Kidney (tissue), 22 donors: Measurements from ENCODE around the gene AR. TPM values are rescaled to one million over a fixed set of nuclear protein-coding genes. Genes with fewer than 3 reads are reported as not detected.
A peak's percentile ranks its signal among the peaks of the same experiment; 100 is the strongest.

Experiments
- DNase-seq, 5 donors: peaks; one replicate each; pipeline ENCODE4 v3.0.0-alpha.2; 2013 to 2020
- FAIRE-seq: peaks from 2 replicates; lab custom pipeline; 2012; peaks lifted over from hg19 to GRCh38; lab: Jason Lieb, UNC
- H3K27ac ChIP-seq, 2 donors: one replicate each; pipeline ENCODE4 v1.7.0; 2013; ENCODE audit warnings: low read depth in 2 of 2, low read length in 2 of 2, inconsistent platforms in 1 of 2
- H3K27me3 ChIP-seq: one replicate; pipeline ENCODE4 v1.7.1; 2013; ENCODE audit warnings: low read length, inconsistent platforms; ENCODE audit not compliant: control insufficient read depth, insufficient read depth
- H3K36me3 ChIP-seq, 3 donors: one replicate each; pipeline versions ENCODE4 v1.7.0 to v1.7.1; 2013; ENCODE audit warnings: low read length in 3 of 3, control low read depth in 1 of 3, inconsistent platforms in 1 of 3; ENCODE audit not compliant: insufficient read depth in 3 of 3, control insufficient read depth in 2 of 3
- H3K4me1 ChIP-seq, 3 donors: one replicate each; pipeline versions ENCODE4 v1.7.0 to v1.7.1; 2013; ENCODE audit warnings: low read length in 3 of 3, inconsistent platforms in 1 of 3, low read depth in 1 of 3; ENCODE audit not compliant: control insufficient read depth in 2 of 3, insufficient read depth in 2 of 3
- H3K4me3 ChIP-seq, 3 donors: one replicate each; pipeline versions ENCODE4 v1.7.0 to v1.8.1; 2013; ENCODE audit warnings: low read length in 3 of 3, control low read depth in 1 of 3, inconsistent platforms in 1 of 3
- H3K9ac ChIP-seq, 3 donors: one replicate each; pipeline versions ENCODE4 v1.7.0 to v1.7.1; 2013; ENCODE audit warnings: low read length in 3 of 3, control low read depth in 1 of 3, inconsistent platforms in 1 of 3
- H3K9me3 ChIP-seq, 3 donors: one replicate each; pipeline versions ENCODE4 v1.7.0 to v1.7.1; 2013; ENCODE audit warnings: low read length in 3 of 3, control low read depth in 1 of 3, inconsistent platforms in 1 of 3; ENCODE audit not compliant: control insufficient read depth in 2 of 3, insufficient read depth in 1 of 3
- intact Hi-C: fragments of 100-400 bp; cut with DNase I; formaldehyde crosslinking; loops from one replicate; pipeline ENCODE4 v1.11.1; 2022
- long read RNA-seq, 10 donors: library from polyadenylated mRNA in 1 of 10; unstranded in 1 of 10; transcript quantifications; one replicate each; pipeline ENCODE4 v2.0.0 and lab custom pipeline, GENCODE V29; 2021 to 2026
- polyA plus RNA-seq: library from polyadenylated mRNA; stranded (reverse); fragments of 350-450 nt; fragmentation: Illumina TruSeq; extraction: RNeasy Lipid Tissue Mini Kit (QIAGEN cat#74804); gene quantifications from one replicate; pipeline ENCODE4 v1.2.3, GENCODE V29; 2014; ENCODE audit warnings: low read depth, low replicate concordance; ENCODE audit not compliant: insufficient read depth
- total RNA-seq: library from RNA; stranded (reverse); fragmentation: NEBNext Ultra II Directional; extraction: Animal tissue kit (Norgen Biotek cat#: 25700); gene quantifications from one replicate; pipeline ENCODE4 v1.2.1, GENCODE V29; 2021
- TF ChIP-seq, protein P1 (sequence below): IDR thresholded peaks from 3 replicates; pipeline ENCODE4 v1.5.1; 2012; ENCODE audit warnings: mild to moderate bottlenecking, moderate library complexity, borderline replicate concordance; ENCODE audit not compliant: insufficient read depth; ENCODE audit errors: extremely low read depth
- donor health status: control.
- donor health status: control.
- donor health status: control.
- donor health status: control.
- donor health status: control.
- donor health status: DM: yes; HTN: yes; CAD: no.
- donor health status: Normal renal cell carcinoma (clear cell type).

AR gene, protein sequence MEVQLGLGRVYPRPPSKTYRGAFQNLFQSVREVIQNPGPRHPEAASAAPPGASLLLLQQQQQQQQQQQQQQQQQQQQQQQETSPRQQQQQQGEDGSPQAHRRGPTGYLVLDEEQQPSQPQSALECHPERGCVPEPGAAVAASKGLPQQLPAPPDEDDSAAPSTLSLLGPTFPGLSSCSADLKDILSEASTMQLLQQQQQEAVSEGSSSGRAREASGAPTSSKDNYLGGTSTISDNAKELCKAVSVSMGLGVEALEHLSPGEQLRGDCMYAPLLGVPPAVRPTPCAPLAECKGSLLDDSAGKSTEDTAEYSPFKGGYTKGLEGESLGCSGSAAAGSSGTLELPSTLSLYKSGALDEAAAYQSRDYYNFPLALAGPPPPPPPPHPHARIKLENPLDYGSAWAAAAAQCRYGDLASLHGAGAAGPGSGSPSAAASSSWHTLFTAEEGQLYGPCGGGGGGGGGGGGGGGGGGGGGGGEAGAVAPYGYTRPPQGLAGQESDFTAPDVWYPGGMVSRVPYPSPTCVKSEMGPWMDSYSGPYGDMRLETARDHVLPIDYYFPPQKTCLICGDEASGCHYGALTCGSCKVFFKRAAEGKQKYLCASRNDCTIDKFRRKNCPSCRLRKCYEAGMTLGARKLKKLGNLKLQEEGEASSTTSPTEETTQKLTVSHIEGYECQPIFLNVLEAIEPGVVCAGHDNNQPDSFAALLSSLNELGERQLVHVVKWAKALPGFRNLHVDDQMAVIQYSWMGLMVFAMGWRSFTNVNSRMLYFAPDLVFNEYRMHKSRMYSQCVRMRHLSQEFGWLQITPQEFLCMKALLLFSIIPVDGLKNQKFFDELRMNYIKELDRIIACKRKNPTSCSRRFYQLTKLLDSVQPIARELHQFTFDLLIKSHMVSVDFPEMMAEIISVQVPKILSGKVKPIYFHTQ
- total RNA-seq (13.6 TPM), polyA plus RNA-seq (1.6 TPM)
- long read RNA-seq, donor 1, full-length matches to known transcripts = 1 of 1 reads
- long read RNA-seq, donor 1, partial matches to known transcripts = 0 of 1 reads
- long read RNA-seq, donor 1, other reads (novel, unspliced or antisense) = 0 of 1 reads
- long read RNA-seq, donor 2 = 0 reads
- long read RNA-seq, donor 3, full-length matches to known transcripts = 1 of 1 reads
- long read RNA-seq, donor 3, partial matches to known transcripts = 0 of 1 reads
- long read RNA-seq, donor 3, other reads (novel, unspliced or antisense) = 0 of 1 reads
- long read RNA-seq, donor 4 = 0 reads
- long read RNA-seq, donor 5 = 0 reads
- long read RNA-seq, donor 6 = 0 reads
- long read RNA-seq, donor 7, partial matches to known transcripts = 0 of 7 reads
- long read RNA-seq, donor 7, other reads (novel, unspliced or antisense) = 7 of 7 reads
- long read RNA-seq, donor 8 = 0 reads
- long read RNA-seq, donor 9 = 0 reads
- long read RNA-seq, donor 10 = 0 reads

DNA sequence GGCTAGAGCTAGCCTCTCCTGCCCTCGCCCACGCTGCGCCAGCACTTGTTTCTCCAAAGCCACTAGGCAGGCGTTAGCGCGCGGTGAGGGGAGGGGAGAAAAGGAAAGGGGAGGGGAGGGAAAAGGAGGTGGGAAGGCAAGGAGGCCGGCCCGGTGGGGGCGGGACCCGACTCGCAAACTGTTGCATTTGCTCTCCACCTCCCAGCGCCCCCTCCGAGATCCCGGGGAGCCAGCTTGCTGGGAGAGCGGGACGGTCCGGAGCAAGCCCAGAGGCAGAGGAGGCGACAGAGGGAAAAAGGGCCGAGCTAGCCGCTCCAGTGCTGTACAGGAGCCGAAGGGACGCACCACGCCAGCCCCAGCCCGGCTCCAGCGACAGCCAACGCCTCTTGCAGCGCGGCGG, at the start of gene AR:
AR (plus strand) TSS at position 204 of the 400 bp plus-strand sequence. CDS start 1,126 bp downstream, outside the sequence.
- peak within 1 kb of the TSS in 1 of 3 donors; percentile 46 for H3K9ac ChIP-seq

DNA sequence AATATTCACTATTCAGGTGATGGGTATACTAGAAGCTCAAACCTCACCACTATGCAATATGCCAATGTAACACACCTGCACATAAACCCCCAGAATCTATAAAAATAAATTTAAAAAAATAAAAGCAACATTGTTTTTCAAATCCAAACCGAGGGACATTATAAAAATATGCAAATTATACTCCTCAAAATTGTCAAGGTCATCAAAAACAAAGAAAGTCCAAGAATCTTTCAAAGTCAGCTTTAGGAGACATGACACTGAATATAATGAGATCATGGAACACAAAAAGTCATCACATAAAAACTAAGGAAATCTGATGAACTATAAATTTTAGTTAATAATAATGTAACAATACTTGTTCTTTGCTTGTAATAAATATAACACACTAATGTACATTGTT, 43.2 kb upstream of the AR start:
- no peaks in the 10 kb centered on the region for H3K4me1 ChIP-seq
- no peaks in the 10 kb centered on the region for H3K27me3 ChIP-seq
- TF ChIP-seq, protein P1, sequence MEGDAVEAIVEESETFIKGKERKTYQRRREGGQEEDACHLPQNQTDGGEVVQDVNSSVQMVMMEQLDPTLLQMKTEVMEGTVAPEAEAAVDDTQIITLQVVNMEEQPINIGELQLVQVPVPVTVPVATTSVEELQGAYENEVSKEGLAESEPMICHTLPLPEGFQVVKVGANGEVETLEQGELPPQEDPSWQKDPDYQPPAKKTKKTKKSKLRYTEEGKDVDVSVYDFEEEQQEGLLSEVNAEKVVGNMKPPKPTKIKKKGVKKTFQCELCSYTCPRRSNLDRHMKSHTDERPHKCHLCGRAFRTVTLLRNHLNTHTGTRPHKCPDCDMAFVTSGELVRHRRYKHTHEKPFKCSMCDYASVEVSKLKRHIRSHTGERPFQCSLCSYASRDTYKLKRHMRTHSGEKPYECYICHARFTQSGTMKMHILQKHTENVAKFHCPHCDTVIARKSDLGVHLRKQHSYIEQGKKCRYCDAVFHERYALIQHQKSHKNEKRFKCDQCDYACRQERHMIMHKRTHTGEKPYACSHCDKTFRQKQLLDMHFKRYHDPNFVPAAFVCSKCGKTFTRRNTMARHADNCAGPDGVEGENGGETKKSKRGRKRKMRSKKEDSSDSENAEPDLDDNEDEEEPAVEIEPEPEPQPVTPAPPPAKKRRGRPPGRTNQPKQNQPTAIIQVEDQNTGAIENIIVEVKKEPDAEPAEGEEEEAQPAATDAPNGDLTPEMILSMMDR = no peak
- DNase-seq = no peak
- H3K9ac ChIP-seq = no peak overlapping the region
- no peak overlapping the region for H3K4me3 ChIP-seq
- intact Hi-C loops = no loop called here
- H3K27ac ChIP-seq = no peak overlapping the region
- peak; percentile 73 for FAIRE-seq
- no peaks in the 10 kb centered on the region for H3K9me3 ChIP-seq
- H3K36me3 ChIP-seq = no peaks in the 10 kb centered on the region

More for the DNA sequence above, at the start of gene AR:
- H3K9me3 ChIP-seq = no peaks in the 10 kb centered on the region
- intact Hi-C loops = no loop called here
- H3K27me3 ChIP-seq = peaks cover 12% of the 10 kb centered on the region
- peak within 1 kb of the TSS; percentile 3 to 71 (median 61) for H3K4me3 ChIP-seq
- TF ChIP-seq, protein P1 = no peak
- DNase-seq = peak; percentile 46 to 88 (median 65)
- no peaks in the 10 kb centered on the region for H3K36me3 ChIP-seq
- FAIRE-seq = no peak
- no peaks in the 10 kb centered on the region for H3K4me1 ChIP-seq
- H3K27ac ChIP-seq = peak within 1 kb of the TSS in 1 of 2 donors; percentile 41

DNA sequence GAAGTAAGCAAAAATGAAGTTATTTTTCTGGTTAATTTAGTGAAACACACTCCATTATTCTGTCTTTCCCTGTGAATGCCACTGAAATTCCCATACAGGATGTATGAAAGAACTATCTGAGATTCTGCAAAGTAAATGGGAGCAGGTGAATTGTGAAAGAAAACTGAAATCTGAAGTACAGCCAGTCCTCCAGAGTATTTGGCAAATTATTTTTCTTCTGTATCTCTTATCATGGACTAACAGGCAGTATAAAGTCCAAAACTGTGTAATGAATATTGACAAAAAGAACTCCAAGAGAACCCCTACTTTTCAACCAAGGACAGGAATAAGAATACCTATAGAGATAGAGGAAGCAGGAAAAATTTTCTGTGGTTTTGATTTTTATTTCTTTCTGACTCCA, 40.8 kb upstream of the AR start:
- Histone ChIP-seq H3K27ac (no peak overlapping the region), H3K36me3 (no peaks in the 10 kb centered on the region), H3K27me3 (no peaks in the 10 kb centered on the region), H3K4me3 (no peak overlapping the region), H3K9me3 (no peaks in the 10 kb centered on the region), H3K4me1 (no peaks in the 10 kb centered on the region), H3K9ac (no peak overlapping the region)
- TF ChIP-seq, protein P1 = no peak
- FAIRE-seq (no peak), DNase-seq (no peak)
- intact Hi-C loops = no loop called here
